Psoas muscle (tissue), 8 donors: ENCODE data around the gene DBN1. TPM values are rescaled to one million over a fixed set of nuclear protein-coding genes. Genes with fewer than 3 reads are reported as not detected.

ENCODE experiments used
- ATAC-seq, 4 donors: fragments of 200-7000 bp; cut with Tn5 transposase; one replicate each; pipeline ENCODE4 v1.9.1; 2020; ENCODE audit warnings: moderate library complexity in 3 of 4, mild to moderate bottlenecking in 2 of 4
- DNase-seq, 2 donors: peaks; one replicate each; pipeline ENCODE4 v3.0.0-alpha.2; 2020
- H3K27ac ChIP-seq: fragments of 200-600 bp; one replicate; pipeline ENCODE4 v1.8.0; 2022
- H3K27me3 ChIP-seq, 3 donors: fragments of 200-600 bp in 1 of 3; one replicate each; pipeline versions ENCODE4 v1.6.1 to v1.8.0; 2013 to 2022; ENCODE audit warnings: low read length in 2 of 3, mild to moderate bottlenecking in 2 of 3, moderate library complexity in 1 of 3; ENCODE audit not compliant: insufficient read depth in 3 of 3
- H3K36me3 ChIP-seq, 2 donors: fragments of 200-600 bp in 1 of 2; one replicate each; pipeline versions ENCODE4 v1.6.1 to v1.8.0; 2013 to 2022; ENCODE audit warnings: low read depth in 1 of 2, mild to moderate bottlenecking in 1 of 2, moderate library complexity in 1 of 2; ENCODE audit not compliant: insufficient read depth in 1 of 2
- H3K4me1 ChIP-seq: fragments of 200-600 bp; one replicate; pipeline ENCODE4 v1.8.0; 2022
- H3K4me3 ChIP-seq: fragments of 200-600 bp; one replicate; pipeline ENCODE4 v1.8.0; 2022; ENCODE audit warnings: mild to moderate bottlenecking
- H3K9me3 ChIP-seq: fragments of 200-600 bp; one replicate; pipeline ENCODE4 v1.8.0; 2022
- CTCF ChIP-seq: fragments of 200-600 bp; IDR thresholded peaks from one replicate; pipeline ENCODE4 v1.8.0; 2022; ENCODE audit warnings: antibody characterized with exemption
- WGBS, 3 donors: extraction: QIAGEN DNeasy Blood & Tissue Kit; methylation state at CpG; one replicate each; pipeline versions ENCODE4 v1.1.6 to v1.1.7; 2013; 5-methylcytosine and 5-hydroxymethylcytosine counted together
- intact Hi-C, 2 donors: fragments of 100-400 bp; cut with DNase I; formaldehyde crosslinking; loops; one replicate each; pipeline versions ENCODE4 v1.11.0 to v1.14.2; 2022
- polyA plus RNA-seq, 3 donors: library from polyadenylated mRNA; stranded (reverse); fragments of 200-250 nt; gene quantifications; one replicate each; pipeline ENCODE4 v1.2.3, GENCODE V29; 2013
- total RNA-seq, 4 donors: library from RNA; stranded (reverse); fragmentation: NEBNext Ultra II Directional in 2 of 4; extraction: Animal tissue kit (Norgen Biotek cat#: 25700) in 2 of 4; gene quantifications; one replicate each; pipeline versions ENCODE4 v1.2.1 to v1.2.4, GENCODE V29; 2021 to 2023
- donor health status: healthy with polysubstance abuse.
- donor health status: DM: no; HTN: no; CAD: no; lungs with moderate emphysema.
- donor health status: Bipolar disorder and iron deficiency.
- donor health status: healthy.
- donor health status: DM: yes; HTN: yes; CAD: no.
- donor health status: DM: no; HTN: no; CAD: no.
- donor health status: DM: no; HTN: no; CAD: no.
- donor health status: DM: yes; HTN: yes; CAD: no.

The DBN1 gene
- total and polyA plus RNA-seq, 7 donors: 8.1 to 28.4 (median 20.8) TPM

GRCh38 chr5:177468685-177469628 is 4.5 kb downstream of the DBN1 start:
- no peak overlapping the region for H3K4me3 ChIP-seq
- ATAC-seq (peak in 1 of 4 donors; percentile 26), DNase-seq (peak; percentile 69 to 87)
- peaks cover 8% of the 10 kb centered on the region for H3K4me1 ChIP-seq
- H3K9me3 ChIP-seq: no peaks in the 10 kb centered on the region
- WGBS, 3 donors: 70 to 72% (median 70%) methylated on average over 19 to 25 of the region's 25 CpGs
- intact Hi-C loops: no loop called here
- no peaks in the 10 kb centered on the region for H3K27me3 ChIP-seq
- H3K27ac ChIP-seq: no peak overlapping the region
- peaks cover 0 to 19% of the 10 kb centered on the region in 2 donors for H3K36me3 ChIP-seq
- TF ChIP-seq CTCF: no peak

GRCh38 chr5:177468329-177468684 is 5.1 kb downstream of the DBN1 start:
- TF ChIP-seq CTCF: no peak
- intact Hi-C loops: no loop called here
- 90 to 97% (median 96%) methylated on average over 2 of the region's 2 CpGs for WGBS, 3 donors
- H3K27me3 ChIP-seq: no peaks in the 10 kb centered on the region
- peaks cover 0 to 19% of the 10 kb centered on the region in 2 donors for H3K36me3 ChIP-seq
- ATAC-seq (no peak), DNase-seq (no peak)
- H3K9me3 ChIP-seq: no peaks in the 10 kb centered on the region
- H3K27ac ChIP-seq: no peak overlapping the region
- peaks cover 8% of the 10 kb centered on the region for H3K4me1 ChIP-seq
- no peak overlapping the region for H3K4me3 ChIP-seq

- Histone ChIP-seq H3K27me3 (no peaks in the 10 kb centered on the region), H3K4me3 (no peak overlapping the region), H3K36me3 (peaks cover 0 to 19% of the 10 kb centered on the region in 2 donors), H3K4me1 (peaks cover 5% of the 10 kb centered on the region), H3K9me3 (no peaks in the 10 kb centered on the region), H3K27ac (no peak overlapping the region)
- DNase-seq: no peak
- TF ChIP-seq CTCF: no peak
- intact Hi-C loops: no loop called here
- 95 to 96% (median 96%) methylated on average over 31 of the region's 31 CpGs for WGBS, 3 donors
- ATAC-seq: no peak
Observed at GRCh38 chr5:177467436-177467835, 6.0 kb downstream of the DBN1 start.

- no peak overlapping the region for H3K4me3 ChIP-seq
- no peaks in the 10 kb centered on the region for H3K4me1 ChIP-seq
- 89 to 94% (median 89%) methylated on average over 23 to 25 of the region's 25 CpGs for WGBS, 3 donors
- no peaks in the 10 kb centered on the region for H3K27me3 ChIP-seq
- ATAC-seq: no peak
- H3K9me3 ChIP-seq: no peaks in the 10 kb centered on the region
- no peak for DNase-seq
- intact Hi-C loops: no loop called here
- H3K27ac ChIP-seq: no peak overlapping the region
- no peak for TF ChIP-seq CTCF
- peaks cover 0 to 19% of the 10 kb centered on the region in 2 donors for H3K36me3 ChIP-seq
Observed at GRCh38 chr5:177466861-177467260, 6.6 kb downstream of the DBN1 start.
